CD4-positive, alpha-beta T cell (primary cell): ENCODE data around the gene RGCC. TPM values are rescaled to one million over a fixed set of nuclear protein-coding genes. Genes with fewer than 3 reads are reported as not detected.

Source experiments
- ATAC-seq: fragments of 200-7000 bp; cut with Tn5 transposase; one replicate; pipeline ENCODE4 v1.10.0; 2022; ENCODE audit warnings: mild to moderate bottlenecking; ENCODE audit not compliant: poor library complexity
- CTCF ChIA-PET: fragments of 350-600 bp; sonication (Branson Sonifier 250); formaldehyde crosslinking; loops from one replicate; lab custom pipeline; 2021; ENCODE audit warnings: antibody characterized with exemption, inconsistent platforms; lab: Charles Lee
- POLR2A ChIA-PET: fragments of 350-600 bp; sonication (Branson Sonifier 250); formaldehyde crosslinking; loops from one replicate; lab custom pipeline; 2021; ENCODE audit warnings: antibody characterized with exemption, inconsistent platforms; lab: Charles Lee
- DNase-seq, 14 experiments: peaks; one replicate each; pipeline ENCODE4 v3.0.0-alpha.2; 2013 to 2020; ENCODE audit warnings: mixed read lengths in 2 of 14
- H3K27ac ChIP-seq, 2 donors: one replicate each; pipeline versions ENCODE4 v1.5.1 to v1.7.0; 2013; ENCODE audit warnings: low read length in 2 of 2, low read depth in 1 of 2, mild to moderate bottlenecking in 1 of 2
- H3K27me3 ChIP-seq, 2 experiments: 1 replicate in 1 of 2; 2 replicates in 1 of 2; pipeline versions ENCODE4 v1.6.1 to v1.7.0; 2013; ENCODE audit warnings: low read length in 2 of 2, control low read depth in 1 of 2, mild to moderate bottlenecking in 1 of 2, moderate library complexity in 1 of 2; ENCODE audit not compliant: insufficient read depth in 2 of 2, control insufficient read depth in 1 of 2
- H3K36me3 ChIP-seq: one replicate; pipeline ENCODE4 v1.6.1; 2013; ENCODE audit warnings: low read length, control low read depth; ENCODE audit not compliant: insufficient read depth
- H3K4me1 ChIP-seq: one replicate; pipeline ENCODE4 v1.6.1; 2013; ENCODE audit warnings: low read length, control low read depth; ENCODE audit not compliant: insufficient read depth
- H3K4me3 ChIP-seq: one replicate; pipeline ENCODE4 v1.5.1; 2013; ENCODE audit warnings: mild to moderate bottlenecking, low read length, moderate library complexity
- H3K9me3 ChIP-seq, 2 experiments: 1 replicate in 1 of 2; 2 replicates in 1 of 2; pipeline versions ENCODE4 v1.6.1 to v1.7.0; 2013; ENCODE audit warnings: low read length in 2 of 2, mild to moderate bottlenecking in 2 of 2, control low read depth in 1 of 2, moderate library complexity in 1 of 2; ENCODE audit not compliant: control insufficient read depth in 1 of 2, insufficient read depth in 1 of 2
- H3K27ac Mint-ChIP-seq: one replicate; pipeline ENCODE4 v1.8.0; 2020; ENCODE audit warnings: mixed read lengths
- H3K27me3 Mint-ChIP-seq: one replicate; pipeline ENCODE4 v1.8.0; 2021; ENCODE audit warnings: mixed read lengths
- H3K36me3 Mint-ChIP-seq: one replicate; pipeline ENCODE4 v1.8.0; 2021; ENCODE audit warnings: low read depth, mixed read lengths
- H3K4me1 Mint-ChIP-seq: one replicate; pipeline ENCODE4 v1.8.0; 2021; ENCODE audit warnings: low read depth, mixed read lengths
- H3K4me3 Mint-ChIP-seq: one replicate; pipeline ENCODE4 v1.8.0; 2020; ENCODE audit warnings: mild to moderate bottlenecking, mixed read lengths
- H3K9me3 Mint-ChIP-seq: one replicate; pipeline ENCODE4 v1.8.0; 2020; ENCODE audit warnings: mixed read lengths
- CTCF ChIP-seq: fragments of 200-600 bp; IDR thresholded peaks from one replicate; pipeline ENCODE4 v1.8.0; 2022; ENCODE audit warnings: antibody characterized with exemption, mild to moderate bottlenecking
- intact Hi-C, 2 experiments: fragments of 100-400 bp; cut with DNase I in 1 of 2; cut with micrococcal nuclease in 1 of 2; formaldehyde crosslinking; loops; one replicate each; pipeline versions ENCODE4 v1.15.1 to v1.9.0; 2023 to 2025; cut with DNase I, micrococcal nuclease
- total RNA-seq, 174 experiments: library from RNA in 2 of 174; stranded (reverse) in 2 of 174; gene quantifications; one replicate each; pipeline ENCODE4 v1.2.3 and lab custom pipeline; 2021 to 2026

Gene RGCC
- total RNA-seq, 2 experiments from 2014 or later: 752 to 758 TPM

GRCh38 chr13:41500511-41500910 is 43.2 kb downstream of the RGCC start:
- no peak overlapping the region for H3K27ac ChIP-seq
- peaks cover 4% of the 10 kb centered on the region for H3K9me3 Mint-ChIP-seq
- TF ChIP-seq CTCF: no peak
- H3K4me1 Mint-ChIP-seq: peaks cover 82% of the 10 kb centered on the region
- CTCF ChIA-PET: no interaction called here
- H3K27me3 Mint-ChIP-seq: no peaks in the 10 kb centered on the region
- H3K4me3 ChIP-seq: no peak overlapping the region
- POLR2A ChIA-PET: interaction anchor here (0.6 to 1.7 kb wide), 2 partner anchors 12 to 42 kb away, joined by 3 to 6 read pairs; no protein-coding TSS in a partner anchor
- peaks cover 69% of the 10 kb centered on the region for H3K4me1 ChIP-seq
- H3K4me3 Mint-ChIP-seq: peak overlapping the region; percentile 52
- no peaks in the 10 kb centered on the region for H3K9me3 ChIP-seq
- intact Hi-C loops: no loop called here
- H3K36me3 ChIP-seq: no peaks in the 10 kb centered on the region
- ATAC-seq (peak; percentile 90), DNase-seq (peak in 13 of 14 experiments; percentile 17 to 75 (median 46))
- H3K27me3 ChIP-seq: no peaks in the 10 kb centered on the region
- H3K27ac Mint-ChIP-seq: peak overlapping the region; percentile 80
- H3K36me3 Mint-ChIP-seq: no peaks in the 10 kb centered on the region

GRCh38 chr13:41501281-41501680 is 43.9 kb downstream of the RGCC start:
- POLR2A ChIA-PET: interaction anchor here (1.2 to 2.0 kb wide), 4 partner anchors 9 to 43 kb away, joined by 3 to 11 read pairs (median 6); partner anchors contain the start of gene RGCC
- intact Hi-C loops: no loop called here

GRCh38 chr13:41502031-41502430 is 44.7 kb downstream of the RGCC start:
- H3K4me3 Mint-ChIP-seq: peak overlapping the region; percentile 44
- no peak overlapping the region for H3K27ac ChIP-seq
- H3K4me1 Mint-ChIP-seq: peaks cover 69% of the 10 kb centered on the region

More at GRCh38 chr13:41501281-41501680, 43.9 kb downstream of the RGCC start:
- Histone ChIP-seq H3K4me1 (peaks cover 65% of the 10 kb centered on the region), H3K27ac (no peak overlapping the region), H3K9me3 (no peaks in the 10 kb centered on the region), H3K27me3 (no peaks in the 10 kb centered on the region), H3K36me3 (no peaks in the 10 kb centered on the region), H3K4me3 (no peak overlapping the region)
- Mint-ChIP-seq H3K4me3 (no peak overlapping the region), H3K27me3 (no peaks in the 10 kb centered on the region), H3K9me3 (peaks cover 4% of the 10 kb centered on the region), H3K4me1 (peaks cover 77% of the 10 kb centered on the region), H3K27ac (peak overlapping the region; percentile 80), H3K36me3 (peaks cover 4% of the 10 kb centered on the region)
- TF ChIP-seq CTCF: no peak
- DNase-seq: no peak
- no peak for ATAC-seq
- CTCF ChIA-PET: no interaction called here

More at GRCh38 chr13:41502031-41502430, 44.7 kb downstream of the RGCC start:
- H3K27me3 Mint-ChIP-seq: no peaks in the 10 kb centered on the region
- Histone ChIP-seq H3K27me3 (no peaks in the 10 kb centered on the region), H3K4me1 (peaks cover 57% of the 10 kb centered on the region), H3K4me3 (no peak overlapping the region), H3K9me3 (no peaks in the 10 kb centered on the region), H3K36me3 (no peaks in the 10 kb centered on the region)
- ATAC-seq: no peak
- intact Hi-C loops: no loop called here
- H3K27ac Mint-ChIP-seq: peak overlapping the region; percentile 80
- peaks cover 4% of the 10 kb centered on the region for H3K9me3 Mint-ChIP-seq
- no peak for TF ChIP-seq CTCF
- DNase-seq: no peak
- CTCF ChIA-PET: no interaction called here
- peaks cover 4% of the 10 kb centered on the region for H3K36me3 Mint-ChIP-seq
- POLR2A ChIA-PET: interaction anchor here (1.0 to 2.0 kb wide), 4 partner anchors 9 to 44 kb away, joined by 3 to 11 read pairs (median 6); partner anchors contain the start of gene RGCC
